ENCODE results near the gene CHST1.

The CHST1 gene

GRCh38 chr11:45673441-45673840, 8.0 kb upstream of the CHST1 start:
- DNase-seq, result no peak

GRCh38 chr11:45672593-45672992, 7.2 kb upstream of the CHST1 start:
- no peak for DNase-seq

GRCh38 chr11:45671246-45672171, 6.1 kb upstream of the CHST1 start:
- no peak for DNase-seq

GRCh38 chr11:45670386-45671135, 5.1 kb upstream of the CHST1 start:
- no peak for DNase-seq

GRCh38 chr11:45669956-45670355, 4.5 kb upstream of the CHST1 start:
- DNase-seq, result no peak

- no peak for DNase-seq
Observed at GRCh38 chr11:45669146-45669545, 3.7 kb upstream of the CHST1 start.

- DNase-seq, result no peak
Observed at GRCh38 chr11:45667929-45668680, 2.7 kb upstream of the CHST1 start.

GRCh38 chr11:45666648-45667642, 1.5 kb upstream of the CHST1 start:
- DNase-seq, result no peak

GRCh38 chr11:45665933-45666647, 668 bp upstream of the CHST1 start:
- no peak for DNase-seq

- DNase-seq, result no peak
Observed at GRCh38 chr11:45664376-45665205, 831 bp downstream of the CHST1 start.

GRCh38 chr11:45663486-45664375, 1.7 kb downstream of the CHST1 start:
- no peak for DNase-seq

- no peak for DNase-seq
Observed at GRCh38 chr11:45662665-45663485, 2.5 kb downstream of the CHST1 start.

GRCh38 chr11:45662096-45662664, 3.2 kb downstream of the CHST1 start:
- DNase-seq, result no peak

GRCh38 chr11:45661439-45662055, 3.9 kb downstream of the CHST1 start:
- no peak for DNase-seq

GRCh38 chr11:45660729-45661438, 4.5 kb downstream of the CHST1 start:
- no peak for DNase-seq

GRCh38 chr11:45659818-45660160, 5.6 kb downstream of the CHST1 start:
- no peak for DNase-seq

All from NCI-H774 (cell line).